OCI-LY3 (cell line): ENCODE results near the gene CADPS.

ENCODE experiments used
- EZH2phosphoT487 ChIP-seq: fragments of 200-600 bp; shearing (Covaris generic); IDR thresholded peaks from 2 replicates; pipeline ENCODE4 v1.6.1; 2018; ENCODE audit warnings: antibody characterized with exemption, mixed run types, low read depth
- TF ChIP-seq, protein P1 (sequence below): fragments of 200-600, 300-600 bp; sonication (generic); IDR thresholded peaks from 2 replicates; pipeline ENCODE4 v1.5.1; 2014; ENCODE audit warnings: antibody characterized with exemption, low read length, low read depth

DNA sequence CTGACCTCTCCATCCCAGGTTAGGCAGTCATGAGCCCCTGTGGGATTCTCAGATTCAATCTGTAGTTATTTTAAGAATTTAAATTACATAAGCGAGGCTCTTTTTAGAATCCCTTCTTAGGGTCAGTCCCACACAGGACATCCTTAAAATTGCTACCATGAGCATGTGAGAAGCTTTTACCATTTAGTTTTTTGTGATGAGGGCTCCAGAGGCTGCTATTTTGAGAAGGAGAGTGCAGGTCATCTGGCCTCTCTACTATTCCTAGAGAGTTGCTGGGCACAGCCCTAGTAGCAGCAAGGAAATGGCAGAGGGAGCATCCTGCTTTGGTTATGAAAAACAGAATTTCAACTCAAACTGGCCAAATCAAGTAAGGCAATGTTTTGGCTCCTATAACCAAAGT is 13.6 kb upstream of the CADPS start:
- TF ChIP-seq, protein P1, sequence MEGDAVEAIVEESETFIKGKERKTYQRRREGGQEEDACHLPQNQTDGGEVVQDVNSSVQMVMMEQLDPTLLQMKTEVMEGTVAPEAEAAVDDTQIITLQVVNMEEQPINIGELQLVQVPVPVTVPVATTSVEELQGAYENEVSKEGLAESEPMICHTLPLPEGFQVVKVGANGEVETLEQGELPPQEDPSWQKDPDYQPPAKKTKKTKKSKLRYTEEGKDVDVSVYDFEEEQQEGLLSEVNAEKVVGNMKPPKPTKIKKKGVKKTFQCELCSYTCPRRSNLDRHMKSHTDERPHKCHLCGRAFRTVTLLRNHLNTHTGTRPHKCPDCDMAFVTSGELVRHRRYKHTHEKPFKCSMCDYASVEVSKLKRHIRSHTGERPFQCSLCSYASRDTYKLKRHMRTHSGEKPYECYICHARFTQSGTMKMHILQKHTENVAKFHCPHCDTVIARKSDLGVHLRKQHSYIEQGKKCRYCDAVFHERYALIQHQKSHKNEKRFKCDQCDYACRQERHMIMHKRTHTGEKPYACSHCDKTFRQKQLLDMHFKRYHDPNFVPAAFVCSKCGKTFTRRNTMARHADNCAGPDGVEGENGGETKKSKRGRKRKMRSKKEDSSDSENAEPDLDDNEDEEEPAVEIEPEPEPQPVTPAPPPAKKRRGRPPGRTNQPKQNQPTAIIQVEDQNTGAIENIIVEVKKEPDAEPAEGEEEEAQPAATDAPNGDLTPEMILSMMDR, result no peak
- TF ChIP-seq EZH2phosphoT487, result no peak
